HCT116 (cell line): ENCODE results near the gene CDC42BPB. TPM values are rescaled to one million over a fixed set of nuclear protein-coding genes. Genes with fewer than 3 reads are reported as not detected.

ENCODE experiments used
- ATAC-seq: fragments of 200-7000 bp; cut with Tn5 transposase; 2 replicates; pipeline ENCODE4 v1.9.1; 2020; ENCODE audit warnings: mild to moderate bottlenecking, moderate library complexity
- BruUV-seq: library from RNA; stranded (reverse); fragments of 400-500 nt; replicated peaks from 2 replicates; lab custom pipeline; 2021; lab: Mats Ljungman, UMichigan
- CTCF ChIA-PET: fragments of 300-600 bp; sonication (Branson Sonifier 250); formaldehyde crosslinking; loops from one replicate; lab custom pipeline; 2021; ENCODE audit warnings: antibody characterized with exemption; lab: Charles Lee
- POLR2A ChIA-PET: fragments of 300-600, 350-600 bp; sonication (Branson Sonifier 250); formaldehyde crosslinking; loops from one replicate; lab custom pipeline; 2021; ENCODE audit warnings: antibody characterized with exemption; lab: Charles Lee
- RAD21 ChIA-PET, 2 experiments: fragments of 300-600 bp; sonication (Branson Sonifier 250); formaldehyde crosslinking; loops; one replicate each; lab custom pipeline; 2023; ENCODE audit warnings: low total read pairs in 2 of 2; ENCODE audit not compliant: uncharacterized antibody in 2 of 2, unreplicated experiment in 2 of 2, low non-redundant PET in 1 of 2; lab: Charles Lee
- DNase-seq: peaks from one replicate; pipeline ENCODE4 v3.0.0-alpha.2; 2010; ENCODE audit warnings: low read depth, low spot score
- H2AFZ ChIP-seq: fragments of 200-600 bp; shearing (Covaris generic), sonication (generic); 2 replicates; pipeline ENCODE4 v1.6.1; 2017; ENCODE audit warnings: low read depth, mixed run types, mixed read lengths, antibody characterized with exemption, low read length; ENCODE audit not compliant: poor library complexity, severe bottlenecking
- H3K27ac ChIP-seq: 2 replicates; pipeline ENCODE4 v1.5.1; 2012; ENCODE audit warnings: low read depth, low read length
- H3K27me3 ChIP-seq: fragments of 200-600 bp; sonication (generic); 2 replicates; pipeline ENCODE4 v1.6.1; 2016; ENCODE audit warnings: mixed run types, low read length, mixed read lengths; ENCODE audit not compliant: insufficient read depth
- H3K36me3 ChIP-seq, 2 experiments: fragments of 200-500 bp in 1 of 2; fragments of 200-600 bp in 1 of 2; sonication (Bioruptor generic) in 1 of 2; sonication (generic) in 1 of 2; 2 replicates each; pipeline versions ENCODE4 v1.5.1 to v1.6.1; 2014 to 2016; ENCODE audit warnings: low read length in 2 of 2, inconsistent platforms in 1 of 2, mixed read lengths in 1 of 2, mixed run types in 1 of 2; ENCODE audit not compliant: insufficient read depth in 2 of 2, control insufficient read depth in 1 of 2
- H3K4me1 ChIP-seq, 2 experiments: fragments of 200-600 bp in 1 of 2; sonication (generic) in 1 of 2; 2 replicates each; pipeline versions ENCODE4 v1.5.1 to v1.6.1; 2012 to 2017; ENCODE audit warnings: low read length in 2 of 2, inconsistent platforms in 1 of 2, mild to moderate bottlenecking in 1 of 2, mixed read lengths in 1 of 2, mixed run types in 1 of 2, moderate library complexity in 1 of 2; ENCODE audit not compliant: insufficient read depth in 2 of 2, control insufficient read depth in 1 of 2
- H3K4me2 ChIP-seq: fragments of 200-600 bp; sonication (generic); 2 replicates; pipeline ENCODE4 v1.6.1; 2017; ENCODE audit warnings: mixed run types, low read length, mixed read lengths
- H3K4me3 ChIP-seq, 2 experiments: fragments of 200-600 bp in 1 of 2; sonication (generic) in 1 of 2; replicated peaks in 1 of 2; 2 replicates each; pipeline ENCODE4 v1.5.1; 2011 to 2016; ENCODE audit warnings: low read length in 2 of 2, control low read depth in 1 of 2, low read depth in 1 of 2, mild to moderate bottlenecking in 1 of 2, mixed read lengths in 1 of 2, mixed run types in 1 of 2
- H3K79me2 ChIP-seq: fragments of 200-600 bp; sonication (generic); 2 replicates; pipeline ENCODE4 v1.6.1; 2017; ENCODE audit warnings: mild to moderate bottlenecking, mixed run types, low read length, moderate library complexity, mixed read lengths; ENCODE audit not compliant: insufficient read depth
- H3K9ac ChIP-seq: fragments of 200-600 bp; sonication (generic); 2 replicates; pipeline ENCODE4 v1.6.1; 2016; ENCODE audit warnings: low read length, mixed read lengths
- H3K9me2 ChIP-seq: fragments of 200-600 bp; sonication (generic), shearing (Covaris generic); 2 replicates; pipeline ENCODE4 v1.6.1; 2017; ENCODE audit warnings: mixed run types, mild to moderate bottlenecking, moderate library complexity; ENCODE audit not compliant: insufficient read depth
- H3K9me3 ChIP-seq, 2 experiments: fragments of 200-500 bp in 1 of 2; fragments of 200-600 bp in 1 of 2; sonication (Bioruptor generic) in 1 of 2; sonication (generic) in 1 of 2; 2 replicates each; pipeline ENCODE4 v1.6.1; 2014 to 2017; ENCODE audit warnings: low read length in 2 of 2, mixed read lengths in 2 of 2, inconsistent platforms in 1 of 2, low read depth in 1 of 2, mild to moderate bottlenecking in 1 of 2, mixed run types in 1 of 2, moderate library complexity in 1 of 2; ENCODE audit not compliant: control insufficient read depth in 1 of 2, insufficient read depth in 1 of 2
- H4K20me1 ChIP-seq: fragments of 200-600 bp; sonication (generic), shearing (Covaris generic); 2 replicates; pipeline ENCODE4 v1.6.1; 2017; ENCODE audit warnings: mixed run types, mild to moderate bottlenecking, moderate library complexity; ENCODE audit not compliant: insufficient read depth
- CEBPB ChIP-seq: IDR thresholded peaks from 2 replicates; pipeline ENCODE4 v1.6.1; 2012; ENCODE audit warnings: low read depth
- EGR1 ChIP-seq: IDR thresholded peaks from 2 replicates; pipeline ENCODE4 v1.6.1; 2012; ENCODE audit warnings: low read depth
- ELF1 ChIP-seq: IDR thresholded peaks from 2 replicates; pipeline ENCODE4 v1.6.1; 2012; ENCODE audit warnings: low read depth, borderline replicate concordance
- FOSL1 ChIP-seq: IDR thresholded peaks from 2 replicates; pipeline ENCODE4 v1.6.1; 2012; ENCODE audit warnings: low read depth
- JUND ChIP-seq: IDR thresholded peaks from 2 replicates; pipeline ENCODE4 v1.6.1; 2012
- POLR2A ChIP-seq: IDR thresholded peaks from 2 replicates; pipeline ENCODE4 v1.7.0; 2011; ENCODE audit warnings: borderline replicate concordance; ENCODE audit not compliant: insufficient read depth, insufficient read length; ENCODE audit errors: extremely low read depth
- POLR2AphosphoS5 ChIP-seq: IDR thresholded peaks from 2 replicates; pipeline ENCODE4 v1.6.1; 2011; ENCODE audit warnings: mild to moderate bottlenecking, low read depth, low read length, moderate library complexity
- SRF ChIP-seq: IDR thresholded peaks from 2 replicates; pipeline ENCODE4 v1.6.1; 2012; ENCODE audit warnings: low read depth
- YY1 ChIP-seq: IDR thresholded peaks from 2 replicates; pipeline ENCODE4 v1.6.1; 2011; ENCODE audit warnings: low read length, low read depth, moderate library complexity, mild to moderate bottlenecking; ENCODE audit not compliant: insufficient replicate concordance; ENCODE audit errors: extremely low read depth
- ZFX ChIP-seq: fragments of 450-650 bp; IDR thresholded peaks from 2 replicates; pipeline ENCODE4 v1.6.1; 2017
- ZNF274 ChIP-seq: fragments of 200-500 bp; sonication (Bioruptor generic); IDR thresholded peaks from 2 replicates; pipeline ENCODE4 v1.6.1; 2014; ENCODE audit warnings: mild to moderate bottlenecking, low read depth, low read length, inconsistent platforms
- intact Hi-C: fragments of 100-400 bp; cut with micrococcal nuclease; formaldehyde crosslinking; loops from 2 replicates; pipeline ENCODE4 v1.10.0; 2022
- total RNA-seq: library from RNA; stranded (reverse); gene quantifications from one replicate; pipeline ENCODE4 v1.2.1, GENCODE V29; 2021; ENCODE audit not compliant: unreplicated experiment
- TF ChIP-seq, protein P1 (sequence below): IDR thresholded peaks from 2 replicates; pipeline ENCODE4 v1.6.1; 2011; ENCODE audit warnings: mild to moderate bottlenecking, low read length, moderate library complexity; ENCODE audit not compliant: insufficient replicate concordance; ENCODE audit errors: extremely low read depth
- TF ChIP-seq, protein P2 (sequence below): IDR thresholded peaks from 2 replicates; pipeline ENCODE4 v1.6.1; 2012

Gene CDC42BPB
- total RNA-seq, 1 experiment from 2014 or later, result 85.6 TPM

DNA sequence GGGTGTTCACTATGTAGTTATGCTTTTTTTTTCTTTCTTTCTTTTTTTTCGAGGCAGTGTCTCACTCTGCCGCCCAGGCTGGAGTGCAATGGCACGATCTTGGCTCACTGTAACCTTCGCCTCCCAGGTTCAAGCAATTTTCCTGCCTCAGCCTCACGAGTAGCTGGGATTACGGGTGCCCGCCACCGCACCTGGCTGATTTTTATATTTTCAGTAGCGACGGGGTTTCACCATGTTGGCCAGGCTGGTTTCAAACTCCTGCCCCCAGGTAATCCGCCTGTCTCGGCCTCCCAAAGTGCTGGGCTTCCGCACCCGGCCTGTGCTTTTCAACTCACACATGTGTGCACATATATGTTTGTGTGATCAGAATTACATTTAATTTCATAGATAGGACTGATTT, 173.8 kb downstream of the CDC42BPB start:
- no peak for TF ChIP-seq ELF1
- no peak for TF ChIP-seq FOSL1
- TF ChIP-seq JUND, result no peak
- no peak for TF ChIP-seq YY1
- TF ChIP-seq EGR1, result no peak
- no peak for TF ChIP-seq ZNF274
- no peak for TF ChIP-seq SRF
- no peak for TF ChIP-seq ZFX
- TF ChIP-seq POLR2A, result no peak
- TF ChIP-seq CEBPB, result no peak
- no peak for TF ChIP-seq POLR2AphosphoS5
- TF ChIP-seq, protein P1, sequence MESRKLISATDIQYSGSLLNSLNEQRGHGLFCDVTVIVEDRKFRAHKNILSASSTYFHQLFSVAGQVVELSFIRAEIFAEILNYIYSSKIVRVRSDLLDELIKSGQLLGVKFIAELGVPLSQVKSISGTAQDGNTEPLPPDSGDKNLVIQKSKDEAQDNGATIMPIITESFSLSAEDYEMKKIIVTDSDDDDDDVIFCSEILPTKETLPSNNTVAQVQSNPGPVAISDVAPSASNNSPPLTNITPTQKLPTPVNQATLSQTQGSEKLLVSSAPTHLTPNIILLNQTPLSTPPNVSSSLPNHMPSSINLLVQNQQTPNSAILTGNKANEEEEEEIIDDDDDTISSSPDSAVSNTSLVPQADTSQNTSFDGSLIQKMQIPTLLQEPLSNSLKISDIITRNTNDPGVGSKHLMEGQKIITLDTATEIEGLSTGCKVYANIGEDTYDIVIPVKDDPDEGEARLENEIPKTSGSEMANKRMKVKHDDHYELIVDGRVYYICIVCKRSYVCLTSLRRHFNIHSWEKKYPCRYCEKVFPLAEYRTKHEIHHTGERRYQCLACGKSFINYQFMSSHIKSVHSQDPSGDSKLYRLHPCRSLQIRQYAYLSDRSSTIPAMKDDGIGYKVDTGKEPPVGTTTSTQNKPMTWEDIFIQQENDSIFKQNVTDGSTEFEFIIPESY, result no peak
- TF ChIP-seq, protein P2, sequence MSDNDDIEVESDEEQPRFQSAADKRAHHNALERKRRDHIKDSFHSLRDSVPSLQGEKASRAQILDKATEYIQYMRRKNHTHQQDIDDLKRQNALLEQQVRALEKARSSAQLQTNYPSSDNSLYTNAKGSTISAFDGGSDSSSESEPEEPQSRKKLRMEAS, result no peak
- ATAC-seq, result no peak
- POLR2A ChIA-PET, result no interaction called here

More for the DNA sequence above, 173.8 kb downstream of the CDC42BPB start:
- intact Hi-C loops, result no loop called here
- Histone ChIP-seq H3K4me2 (no peak overlapping the region), H3K27me3 (no peaks in the 10 kb centered on the region), H4K20me1 (no peaks in the 10 kb centered on the region), H3K4me1 (no peaks in the 10 kb centered on the region), H2AFZ (no peak overlapping the region), H3K79me2 (no peaks in the 10 kb centered on the region), H3K27ac (no peak overlapping the region), H3K9me3 (no peaks in the 10 kb centered on the region), H3K9ac (no peak overlapping the region), H3K9me2 (no peaks in the 10 kb centered on the region), H3K36me3 (peaks cover 0 to 12% of the 10 kb centered on the region in 2 experiments; a peak in 3 of 4 replicates), H3K4me3 (no peak overlapping the region)
- CTCF ChIA-PET, result no interaction called here
- no TSS peak for BruUV-seq
- RAD21 ChIA-PET, result no interaction called here
- DNase-seq, result no peak
